GM10847 (cell line): ENCODE results near the gene RPUSD3.

ENCODE experiments used
- POLR2A ChIP-seq: IDR thresholded peaks from 2 replicates; pipeline ENCODE4 v1.6.1; 2011; ENCODE audit not compliant: insufficient read length; ENCODE audit errors: extremely low read depth

RPUSD3 gene

DNA sequence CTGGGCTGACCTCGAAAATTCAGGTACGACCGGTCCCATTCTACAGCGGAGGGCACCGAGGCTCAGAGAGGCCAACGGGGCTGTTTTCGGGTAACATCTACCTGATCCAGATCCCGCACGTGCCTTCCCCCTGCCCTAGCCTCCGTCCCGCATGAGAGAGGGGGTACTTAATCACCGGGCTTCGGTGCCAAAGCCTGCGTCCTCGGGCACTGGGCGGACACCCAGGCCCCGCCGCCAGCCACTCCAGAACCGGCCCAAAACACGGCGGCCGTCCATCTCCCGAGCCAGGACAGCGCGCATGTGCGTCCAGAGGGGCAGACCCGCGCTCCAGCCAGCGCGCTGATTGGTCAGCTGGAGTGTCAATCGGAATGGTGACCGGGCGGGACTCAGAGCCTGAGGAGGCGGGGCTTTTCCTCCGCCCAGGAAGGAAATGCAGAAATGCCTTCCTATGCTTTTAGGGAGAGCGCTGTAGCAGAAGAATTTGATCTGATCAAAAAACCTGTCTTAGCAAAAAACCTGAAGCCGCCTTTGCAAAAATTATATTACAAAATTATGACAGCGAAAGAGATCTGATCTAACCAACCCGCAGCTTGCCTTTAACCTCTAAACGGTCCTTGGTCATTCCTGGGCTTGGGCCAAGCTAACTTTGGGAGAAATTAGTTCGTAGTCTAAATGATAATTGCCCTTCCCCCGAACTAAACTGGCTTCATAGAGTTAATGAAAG, at the start of gene RPUSD3:
Gene RPUSD3, minus strand, starts transcription at position 294 of the 724 bp plus-strand sequence. Its CDS starts 18 bp downstream, at position 276.
- TF ChIP-seq POLR2A, result peak; percentile 72

DNA sequence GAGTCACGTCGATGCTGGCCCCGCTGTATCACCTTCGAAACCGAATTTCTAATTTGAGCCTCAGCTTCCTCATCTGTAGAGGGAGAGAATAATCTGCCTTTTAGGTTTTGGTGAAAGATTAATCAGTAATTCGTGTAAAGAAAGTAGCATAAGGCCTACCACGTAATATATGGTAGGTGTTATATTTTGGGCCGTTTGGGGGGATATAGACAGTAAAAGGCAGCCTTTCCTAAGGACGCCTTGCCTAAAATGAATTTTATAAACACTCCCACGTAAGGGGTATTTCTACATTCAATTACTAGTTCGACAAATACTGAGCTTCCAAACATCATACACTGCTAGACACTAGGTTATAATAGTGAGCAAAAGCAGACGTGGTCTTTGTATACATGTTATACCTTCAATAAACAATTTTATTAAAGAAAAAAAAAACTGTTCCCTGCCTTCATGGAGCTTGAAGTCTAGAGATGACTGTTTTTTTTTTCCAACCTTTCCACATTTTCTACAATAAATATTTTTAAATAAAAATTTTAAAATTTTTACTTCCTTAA, 47.3 kb upstream of the RPUSD3 start:
- TF ChIP-seq POLR2A, result no peak

DNA sequence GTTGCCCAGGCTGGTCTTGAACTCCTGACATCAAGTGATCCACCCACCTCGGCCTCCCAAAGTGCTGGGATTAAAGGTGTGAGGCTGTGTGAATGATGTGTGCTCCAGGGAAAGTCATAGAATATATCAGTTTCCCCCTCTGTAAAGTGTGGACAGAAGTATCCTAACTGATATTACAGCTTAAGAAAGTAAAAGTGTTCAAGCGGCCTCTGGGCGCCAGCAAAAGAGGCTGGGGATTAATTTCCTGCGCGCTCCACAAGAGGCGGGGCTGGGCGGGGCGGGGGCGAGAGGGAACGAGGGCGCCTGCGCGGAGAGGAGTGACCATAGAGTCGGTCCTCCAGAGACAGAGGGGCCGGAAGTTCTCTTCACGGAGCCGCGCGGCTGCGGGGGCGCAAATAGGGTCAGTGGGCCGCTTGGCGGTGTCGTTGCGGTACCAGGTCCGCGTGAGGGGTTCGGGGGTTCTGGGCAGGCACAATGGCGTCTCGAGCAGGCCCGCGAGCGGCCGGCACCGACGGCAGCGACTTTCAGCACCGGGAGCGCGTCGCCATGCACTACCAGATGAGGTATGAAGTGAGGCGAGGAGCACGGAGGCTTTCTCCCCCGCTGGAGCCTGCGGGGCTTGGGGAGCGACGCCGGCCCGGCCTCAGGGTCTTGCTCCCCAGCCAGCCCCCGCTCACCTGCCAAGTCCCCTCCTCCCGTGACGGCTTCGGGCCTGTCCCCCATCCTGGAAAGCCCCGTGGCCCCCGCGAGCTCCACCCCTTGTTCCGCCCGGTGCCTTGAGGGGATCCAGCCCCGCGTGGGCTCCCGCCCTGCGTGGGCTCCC, 46.7 kb upstream of the RPUSD3 start, which contains the start of gene JAGN1:
Gene JAGN1, plus strand, starts transcription at position 362 of the 823 bp plus-strand sequence. Its CDS starts 113 bp downstream, at position 475.
- TF ChIP-seq POLR2A, result peak; percentile 89

DNA sequence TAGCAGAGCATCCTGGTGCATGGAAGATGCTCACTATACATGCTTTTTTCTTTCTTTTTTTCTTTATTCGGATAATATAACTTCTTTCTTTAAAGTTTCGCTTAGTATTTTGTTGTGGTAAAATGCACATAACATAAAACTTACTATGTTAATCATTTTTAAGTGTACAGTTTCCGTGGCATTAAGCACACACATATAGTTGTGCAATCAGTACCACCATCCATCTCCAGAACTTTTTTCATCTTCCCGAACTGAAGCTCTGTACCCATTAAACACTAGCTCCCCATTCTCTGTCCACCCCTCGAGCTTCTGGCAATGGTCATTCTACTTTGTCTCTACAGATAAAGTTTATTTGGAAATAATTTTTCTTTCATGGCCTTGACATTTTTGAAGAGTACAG, 45.6 kb upstream of the RPUSD3 start:
- no peak for TF ChIP-seq POLR2A

DNA sequence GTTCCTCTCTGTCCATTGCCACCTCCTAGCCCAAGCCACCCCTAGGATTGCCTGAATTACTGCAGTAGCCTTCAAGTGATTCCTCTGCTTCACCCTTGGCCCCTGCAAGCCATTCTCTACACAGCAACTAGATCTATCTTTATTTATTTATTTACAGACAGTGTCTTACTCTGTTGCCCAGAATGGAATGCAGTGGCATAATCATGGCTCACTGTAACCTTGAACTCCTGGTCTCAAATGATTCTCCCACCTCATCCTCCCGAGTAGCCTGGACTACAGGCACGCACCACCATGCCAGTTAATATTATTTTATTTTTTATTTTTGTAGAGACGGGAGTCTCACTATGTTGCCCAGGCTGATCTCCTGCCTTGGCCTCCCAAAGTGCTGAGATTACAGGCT, 44.7 kb upstream of the RPUSD3 start:
- no peak for TF ChIP-seq POLR2A

GRCh38 chr3:9887480-9887879, 43.7 kb upstream of the RPUSD3 start:
- no peak for TF ChIP-seq POLR2A

GRCh38 chr3:9886328-9886727, 42.5 kb upstream of the RPUSD3 start:
- no peak for TF ChIP-seq POLR2A

GRCh38 chr3:9884555-9885165, 40.9 kb upstream of the RPUSD3 start:
- no peak for TF ChIP-seq POLR2A

GRCh38 chr3:9883706-9884554, 40.1 kb upstream of the RPUSD3 start:
- no peak for TF ChIP-seq POLR2A

DNA sequence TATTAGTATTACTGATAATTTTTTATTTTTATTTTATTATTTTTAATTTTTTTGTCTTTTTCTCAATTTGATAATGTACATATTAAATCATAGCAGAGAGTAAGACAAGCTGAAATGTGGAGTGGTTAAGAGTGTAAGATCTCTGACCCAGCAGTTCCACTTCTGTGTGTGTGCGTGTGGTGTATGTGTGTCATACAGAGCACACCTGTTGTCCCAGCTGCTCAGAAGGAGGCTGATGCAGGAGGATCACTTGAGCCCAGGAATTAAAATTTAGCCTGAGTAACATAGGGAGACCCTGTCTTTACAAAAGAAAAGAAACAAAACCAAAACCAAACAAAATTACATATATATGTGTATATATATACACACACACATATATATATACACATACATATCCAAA, 37.6 kb upstream of the RPUSD3 start:
- TF ChIP-seq POLR2A, result no peak

DNA sequence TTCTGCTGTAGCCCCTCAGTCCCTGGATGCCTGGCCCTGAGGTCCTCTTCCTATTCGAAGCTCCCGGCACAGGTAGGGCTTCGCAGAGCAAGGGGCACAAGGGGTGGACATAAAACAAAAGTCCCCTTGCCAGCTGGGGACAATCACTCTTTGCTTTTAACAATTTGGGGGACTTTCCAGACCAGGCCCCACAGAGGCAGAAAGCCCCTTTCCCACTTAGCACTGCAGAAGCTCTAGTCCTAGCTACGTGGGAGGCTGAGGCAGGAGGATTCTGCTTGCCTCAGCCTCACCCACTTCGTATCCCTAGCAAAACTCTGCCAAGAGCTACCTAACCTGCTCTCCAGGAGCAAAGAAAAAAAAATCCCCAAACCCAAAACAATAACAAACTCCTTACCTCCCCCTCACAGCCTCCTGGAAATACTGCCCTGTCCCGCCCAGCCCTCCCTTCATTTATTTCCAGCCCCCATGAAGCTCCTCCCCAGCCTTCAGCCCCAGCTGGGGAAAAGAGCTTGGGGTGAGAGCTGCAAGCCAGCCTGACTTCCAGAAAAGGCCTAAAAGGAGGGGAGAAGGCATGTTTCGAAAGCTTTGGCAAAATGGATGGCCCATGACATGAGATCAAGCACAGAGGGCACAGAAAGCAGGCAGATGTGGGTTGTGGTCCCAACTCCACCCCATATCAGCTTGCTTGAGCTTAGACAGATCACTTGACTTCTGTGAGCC, 36.2 kb upstream of the RPUSD3 start, which contains the start of gene CIDEC:
Gene CIDEC, minus strand, starts transcription at position 424 of the 720 bp plus-strand sequence. CDS start 1,767 bp downstream, outside the sequence.
- no peak for TF ChIP-seq POLR2A

- no peak for TF ChIP-seq POLR2A
Observed at GRCh38 chr3:9878700-9879099, 34.9 kb upstream of the RPUSD3 start.

DNA sequence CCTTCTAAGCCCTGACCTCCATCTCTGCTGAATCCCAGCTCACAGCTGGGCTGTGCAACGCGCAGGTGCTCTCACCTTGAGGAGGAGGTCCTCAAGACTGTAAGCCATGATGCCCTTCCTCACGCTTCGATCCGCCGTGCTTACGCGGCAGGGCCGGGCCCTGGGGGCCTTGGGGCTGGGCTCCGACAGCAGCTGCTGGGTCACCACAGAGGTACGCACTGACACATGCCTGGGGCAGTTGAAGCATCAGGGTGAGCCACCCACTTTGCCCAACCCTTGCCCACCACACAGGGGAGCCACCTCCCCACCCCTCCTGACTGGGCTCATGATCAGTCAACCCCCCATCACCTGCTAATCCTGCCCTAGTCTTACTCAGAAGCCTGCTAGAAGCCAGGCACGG, 33.2 kb upstream of the RPUSD3 start:
- TF ChIP-seq POLR2A, result no peak

GRCh38 chr3:9875448-9875847, 31.6 kb upstream of the RPUSD3 start:
- TF ChIP-seq POLR2A, result no peak

DNA sequence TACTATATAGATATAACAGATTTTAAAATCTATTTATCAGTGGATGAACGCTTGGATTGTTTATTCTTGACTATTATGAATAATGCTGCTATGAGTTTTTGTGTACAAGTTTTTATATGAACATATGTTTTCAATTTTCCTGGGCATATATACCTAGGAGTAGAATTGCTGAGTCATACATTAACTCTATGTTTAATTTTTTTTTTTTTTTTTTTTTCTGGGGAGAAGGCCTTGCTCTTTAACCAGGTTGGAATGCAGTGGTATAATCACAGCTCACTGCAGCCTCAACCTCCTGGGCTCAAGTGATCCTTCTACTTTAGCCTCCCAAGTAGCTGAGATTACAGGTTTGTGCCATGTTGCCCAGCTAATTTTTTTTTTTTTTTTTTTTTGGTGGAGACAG, 27.2 kb upstream of the RPUSD3 start:
- no peak for TF ChIP-seq POLR2A
